ENCODE data around the gene AMOTL1.

AMOTL1 gene, protein sequence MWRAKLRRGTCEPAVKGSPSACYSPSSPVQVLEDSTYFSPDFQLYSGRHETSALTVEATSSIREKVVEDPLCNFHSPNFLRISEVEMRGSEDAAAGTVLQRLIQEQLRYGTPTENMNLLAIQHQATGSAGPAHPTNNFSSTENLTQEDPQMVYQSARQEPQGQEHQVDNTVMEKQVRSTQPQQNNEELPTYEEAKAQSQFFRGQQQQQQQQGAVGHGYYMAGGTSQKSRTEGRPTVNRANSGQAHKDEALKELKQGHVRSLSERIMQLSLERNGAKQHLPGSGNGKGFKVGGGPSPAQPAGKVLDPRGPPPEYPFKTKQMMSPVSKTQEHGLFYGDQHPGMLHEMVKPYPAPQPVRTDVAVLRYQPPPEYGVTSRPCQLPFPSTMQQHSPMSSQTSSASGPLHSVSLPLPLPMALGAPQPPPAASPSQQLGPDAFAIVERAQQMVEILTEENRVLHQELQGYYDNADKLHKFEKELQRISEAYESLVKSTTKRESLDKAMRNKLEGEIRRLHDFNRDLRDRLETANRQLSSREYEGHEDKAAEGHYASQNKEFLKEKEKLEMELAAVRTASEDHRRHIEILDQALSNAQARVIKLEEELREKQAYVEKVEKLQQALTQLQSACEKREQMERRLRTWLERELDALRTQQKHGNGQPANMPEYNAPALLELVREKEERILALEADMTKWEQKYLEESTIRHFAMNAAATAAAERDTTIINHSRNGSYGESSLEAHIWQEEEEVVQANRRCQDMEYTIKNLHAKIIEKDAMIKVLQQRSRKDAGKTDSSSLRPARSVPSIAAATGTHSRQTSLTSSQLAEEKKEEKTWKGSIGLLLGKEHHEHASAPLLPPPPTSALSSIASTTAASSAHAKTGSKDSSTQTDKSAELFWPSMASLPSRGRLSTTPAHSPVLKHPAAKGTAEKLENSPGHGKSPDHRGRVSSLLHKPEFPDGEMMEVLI

DNA sequence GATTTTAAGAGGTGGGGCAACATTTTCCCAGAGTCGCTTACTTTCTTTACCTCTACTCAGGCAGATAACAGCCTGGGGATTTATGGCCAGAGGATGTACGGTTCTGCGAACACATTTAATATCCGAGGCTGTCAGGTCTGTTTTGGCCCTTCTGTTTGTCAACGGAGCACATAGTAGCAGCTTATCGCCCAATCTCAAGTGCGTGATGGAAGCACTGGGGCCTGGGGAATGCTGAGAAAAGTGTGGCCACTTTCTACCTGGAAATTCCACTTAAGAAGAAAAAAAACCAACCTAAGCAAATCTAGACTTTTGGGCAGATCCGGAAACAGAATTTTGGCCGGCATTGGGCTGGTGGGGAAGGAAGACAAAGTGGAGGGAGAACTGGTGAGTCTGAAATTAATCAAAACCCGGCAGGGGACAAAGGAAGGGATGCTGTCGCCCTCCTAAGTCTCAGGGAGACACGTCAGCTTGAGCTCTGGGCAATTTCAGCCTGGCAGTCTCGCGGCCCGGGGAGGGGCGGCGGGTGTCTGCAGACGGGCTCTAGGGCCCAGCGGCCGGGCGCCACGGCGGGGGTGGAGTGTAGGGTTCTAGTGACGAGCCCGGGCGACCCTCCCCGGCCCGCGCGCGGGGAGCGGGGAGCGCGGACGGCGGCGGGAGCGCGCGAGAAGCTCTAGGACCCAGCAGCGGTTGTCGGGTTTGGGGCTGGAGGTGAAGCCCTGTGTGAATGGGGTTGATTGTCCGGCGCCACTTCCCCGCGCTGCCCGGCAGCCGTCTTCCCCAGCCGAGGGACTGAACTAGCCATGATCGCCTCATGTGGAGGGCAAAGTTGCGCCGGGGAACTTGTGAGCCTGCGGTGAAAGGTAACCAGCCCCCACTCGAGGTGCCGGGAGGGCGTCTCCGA lies at the start of gene AMOTL1:
AMOTL1 (plus strand) TSS at position 656 of the 901 bp plus-strand sequence; CDS start at position 812, 156 bp downstream.
- peak; percentile 86 to 90 for DNase-seq (ENCODE audit: low read depth in 2 of 2)
- TF ChIP-seq, protein P1, sequence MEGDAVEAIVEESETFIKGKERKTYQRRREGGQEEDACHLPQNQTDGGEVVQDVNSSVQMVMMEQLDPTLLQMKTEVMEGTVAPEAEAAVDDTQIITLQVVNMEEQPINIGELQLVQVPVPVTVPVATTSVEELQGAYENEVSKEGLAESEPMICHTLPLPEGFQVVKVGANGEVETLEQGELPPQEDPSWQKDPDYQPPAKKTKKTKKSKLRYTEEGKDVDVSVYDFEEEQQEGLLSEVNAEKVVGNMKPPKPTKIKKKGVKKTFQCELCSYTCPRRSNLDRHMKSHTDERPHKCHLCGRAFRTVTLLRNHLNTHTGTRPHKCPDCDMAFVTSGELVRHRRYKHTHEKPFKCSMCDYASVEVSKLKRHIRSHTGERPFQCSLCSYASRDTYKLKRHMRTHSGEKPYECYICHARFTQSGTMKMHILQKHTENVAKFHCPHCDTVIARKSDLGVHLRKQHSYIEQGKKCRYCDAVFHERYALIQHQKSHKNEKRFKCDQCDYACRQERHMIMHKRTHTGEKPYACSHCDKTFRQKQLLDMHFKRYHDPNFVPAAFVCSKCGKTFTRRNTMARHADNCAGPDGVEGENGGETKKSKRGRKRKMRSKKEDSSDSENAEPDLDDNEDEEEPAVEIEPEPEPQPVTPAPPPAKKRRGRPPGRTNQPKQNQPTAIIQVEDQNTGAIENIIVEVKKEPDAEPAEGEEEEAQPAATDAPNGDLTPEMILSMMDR (IDR thresholded peaks at IDR 0.05; ENCODE audit: low read depth, low read length), result no peak
- peak within 1 kb of the TSS; percentile 87 to 95 for H3K4me3 ChIP-seq (replicated peaks in 1 of 2; ENCODE audit: low read depth in 2 of 2, low read length in 2 of 2)

DNA sequence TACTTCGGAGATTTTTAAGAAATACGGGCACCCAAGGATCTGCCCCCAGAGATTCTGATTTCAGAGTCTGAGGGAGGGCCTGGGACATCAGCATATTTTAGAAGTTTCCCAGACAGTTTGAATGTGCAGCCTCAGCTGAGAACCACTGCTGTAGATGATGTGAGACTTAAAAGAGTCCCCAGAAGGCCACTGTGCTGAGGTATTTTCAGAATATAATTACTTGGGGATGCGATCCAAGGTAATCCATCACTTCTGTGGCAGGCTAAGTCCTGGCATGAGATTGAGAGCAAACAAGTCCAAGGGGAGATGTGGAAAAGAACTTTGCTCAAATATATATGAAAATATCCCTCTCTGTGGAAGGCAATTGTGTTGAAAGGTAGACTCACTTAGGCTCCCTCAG lies 48.3 kb upstream of the AMOTL1 start:
- H3K4me3 ChIP-seq (replicated peaks in 1 of 2; ENCODE audit: low read depth in 2 of 2, low read length in 2 of 2), result no peak overlapping the region
- no peak for DNase-seq (ENCODE audit: low read depth in 2 of 2)
- TF ChIP-seq, protein P1 (IDR thresholded peaks at IDR 0.05; ENCODE audit: low read depth, low read length), result no peak

DNA sequence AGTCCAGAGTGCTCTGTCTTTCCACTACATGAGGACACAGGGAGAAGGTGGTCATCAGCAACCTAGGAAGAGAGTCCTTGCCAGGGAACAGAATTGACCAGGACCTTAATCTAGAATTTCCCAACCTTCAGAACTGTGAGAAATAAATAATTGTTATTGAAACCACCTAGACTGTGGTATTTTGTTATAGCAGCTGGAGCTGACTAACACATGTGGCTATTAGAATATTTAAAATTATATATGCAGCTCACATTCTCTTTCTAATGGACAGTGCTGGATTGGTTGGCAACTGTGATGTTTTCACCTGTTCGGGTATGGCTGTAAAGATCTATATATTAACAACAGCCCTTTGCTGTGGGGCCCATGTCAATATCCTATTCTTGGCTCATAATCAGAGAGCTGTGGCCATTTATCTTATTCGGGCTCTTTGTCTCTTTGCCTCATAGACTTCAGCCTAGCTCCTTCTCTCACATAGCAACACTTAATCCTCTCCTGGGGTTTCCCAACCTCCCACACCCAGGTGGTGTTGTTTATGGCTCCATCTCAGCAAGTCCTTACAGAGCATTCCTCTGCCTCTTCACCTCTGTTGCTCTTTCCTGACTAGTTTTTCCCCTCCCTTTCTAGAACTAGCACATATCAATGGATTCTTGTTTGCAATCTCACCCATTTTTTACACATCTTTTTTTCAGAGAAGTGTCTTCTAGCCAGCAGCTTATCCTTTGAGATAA lies 46.4 kb upstream of the AMOTL1 start:
- H3K4me3 ChIP-seq (replicated peaks in 1 of 2; ENCODE audit: low read depth in 2 of 2, low read length in 2 of 2), result no peak overlapping the region
- no peak for DNase-seq (ENCODE audit: low read depth in 2 of 2)
- TF ChIP-seq, protein P1 (IDR thresholded peaks at IDR 0.05; ENCODE audit: low read depth, low read length), result no peak

DNA sequence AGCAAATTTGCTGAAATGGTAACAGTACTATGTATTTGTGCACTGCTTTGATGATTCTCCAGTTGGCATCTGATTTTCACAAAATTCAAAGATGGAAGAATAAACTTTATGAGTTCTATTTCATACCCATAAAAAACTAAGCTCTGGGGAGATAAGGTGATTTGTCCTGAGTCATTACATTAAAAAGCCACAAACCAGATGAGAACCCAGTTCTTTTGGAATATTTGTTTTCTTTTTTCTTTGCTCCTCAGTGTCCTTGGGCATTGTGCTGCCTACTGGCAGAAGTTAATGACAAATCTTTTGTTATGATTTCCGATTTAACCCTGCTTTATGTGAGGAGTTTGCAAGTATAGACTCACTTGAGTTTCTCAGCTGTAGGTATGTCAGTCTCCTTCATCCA lies 45.4 kb upstream of the AMOTL1 start:
- DNase-seq (ENCODE audit: low read depth in 2 of 2), result no peak
- H3K4me3 ChIP-seq (replicated peaks in 1 of 2; ENCODE audit: low read depth in 2 of 2, low read length in 2 of 2), result no peak overlapping the region
- TF ChIP-seq, protein P1 (IDR thresholded peaks at IDR 0.05; ENCODE audit: low read depth, low read length), result no peak

DNA sequence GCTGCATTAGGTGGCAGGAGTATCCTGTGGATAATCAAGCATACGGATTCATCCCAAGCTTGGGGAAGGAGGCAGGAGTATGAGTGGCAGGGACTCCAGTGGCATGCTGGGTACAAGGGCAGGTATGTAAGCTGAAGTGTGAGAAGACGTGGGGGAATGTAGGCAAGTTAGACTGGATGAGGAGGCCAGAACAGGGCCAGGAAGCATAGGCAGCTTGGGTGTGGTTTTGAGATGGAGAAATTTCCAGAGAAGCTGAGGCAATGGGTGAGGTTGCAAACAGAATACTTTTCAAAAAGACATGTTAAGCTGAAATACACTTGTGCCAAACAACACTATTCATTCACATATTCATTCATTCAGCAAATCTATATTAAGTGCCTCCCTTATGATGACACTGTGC lies 43.1 kb upstream of the AMOTL1 start:
- TF ChIP-seq, protein P1 (IDR thresholded peaks at IDR 0.05; ENCODE audit: low read depth, low read length), result no peak
- H3K4me3 ChIP-seq (replicated peaks in 1 of 2; ENCODE audit: low read depth in 2 of 2, low read length in 2 of 2), result no peak overlapping the region
- no peak for DNase-seq (ENCODE audit: low read depth in 2 of 2)

All from cardiac fibroblast (primary cell).